ENCODE results near the gene RTL9.

DNA sequence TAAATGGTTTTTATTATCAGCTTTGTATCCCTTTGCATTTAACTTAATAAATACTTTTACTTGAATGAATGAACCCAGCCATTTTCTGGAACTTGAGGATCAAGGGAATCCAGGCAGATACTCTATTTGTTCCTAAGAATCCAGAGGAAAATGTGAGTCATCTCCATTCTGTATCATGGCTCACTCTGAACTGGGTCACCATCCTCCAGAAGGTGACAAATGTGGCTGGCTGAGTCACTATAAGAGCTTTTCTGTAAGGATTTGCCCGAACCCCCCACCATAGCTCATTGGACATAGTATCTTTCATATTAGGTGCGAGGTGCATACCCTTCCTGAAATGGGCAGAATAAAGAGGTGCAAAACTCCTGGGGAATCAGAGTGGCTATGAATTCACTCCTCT lies 25.8 kb downstream of the RTL9 start:
- no peak for TF ChIP-seq POLR2A (IDR thresholded peaks at IDR 0.05; ENCODE audit: low read depth, low read length)
- no peak for TF ChIP-seq POLR2AphosphoS5 (IDR thresholded peaks at IDR 0.05; ENCODE audit: low read depth, low read length)
- no peak for TF ChIP-seq TAF1 (IDR thresholded peaks at IDR 0.05; ENCODE audit: borderline replicate concordance, low read depth, low read length)

All from GM12892 (cell line).